PC-3 (cell line): ENCODE results near the gene ATG13.
A peak's percentile ranks its signal among the peaks of the same experiment; 100 is the strongest.

Experiments used
- EZH2phosphoT487 ChIP-seq: fragments of 300-600 bp; sonication (generic); IDR thresholded peaks from 2 replicates; pipeline ENCODE4 v1.6.1; 2018; ENCODE audit warnings: mild to moderate bottlenecking, antibody characterized with exemption, low read length, borderline replicate concordance
- TF ChIP-seq, protein P1 (sequence below): fragments of 300-600 bp; sonication (generic); conservative IDR thresholded peaks from 2 replicates; pipeline ENCODE4 v1.5.1; 2017; ENCODE audit warnings: antibody characterized with exemption, low read depth, mild to moderate bottlenecking, low read length

DNA sequence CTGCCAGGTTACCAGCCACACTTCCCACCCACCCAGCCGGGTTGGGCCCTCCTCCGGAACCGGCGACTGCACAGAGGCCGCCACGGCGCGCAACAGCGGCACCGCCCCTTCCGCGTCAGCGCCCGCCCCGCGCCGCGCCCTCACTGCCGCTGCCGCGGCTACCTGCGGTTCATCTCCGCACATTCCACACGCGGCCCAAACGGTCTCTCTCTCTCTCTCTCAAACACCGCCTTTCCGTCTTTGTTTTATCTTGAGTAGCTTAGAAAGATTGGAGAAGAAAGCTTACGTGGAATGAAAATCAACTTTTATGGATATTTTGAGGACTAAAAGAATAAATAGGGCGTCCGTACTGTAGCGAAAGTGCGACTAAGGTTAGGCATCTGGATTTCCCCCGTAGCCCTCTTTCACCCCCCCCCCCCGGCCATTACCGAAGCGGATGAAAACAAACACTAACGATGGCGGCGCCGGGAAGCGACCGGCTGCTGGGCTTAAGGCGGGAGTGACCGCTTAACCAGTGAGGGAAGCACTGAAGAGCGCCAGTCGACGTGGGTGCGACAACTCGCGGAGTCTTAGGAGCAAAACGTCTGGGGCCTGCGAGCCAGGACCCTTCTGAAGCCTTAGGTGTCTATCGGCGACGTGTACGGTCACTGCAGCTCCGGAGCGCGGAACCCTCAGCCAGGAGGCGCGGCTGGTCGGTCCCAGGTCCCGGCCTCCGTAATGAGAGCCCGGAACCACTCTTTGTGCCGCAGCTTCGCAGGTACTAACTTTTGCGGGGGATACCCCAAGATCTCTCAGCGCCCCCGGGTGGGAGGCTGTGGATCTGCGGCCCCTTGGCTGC, at the start of gene ATG13, which contains the start of gene HARBI1:
- TF ChIP-seq, protein P1, sequence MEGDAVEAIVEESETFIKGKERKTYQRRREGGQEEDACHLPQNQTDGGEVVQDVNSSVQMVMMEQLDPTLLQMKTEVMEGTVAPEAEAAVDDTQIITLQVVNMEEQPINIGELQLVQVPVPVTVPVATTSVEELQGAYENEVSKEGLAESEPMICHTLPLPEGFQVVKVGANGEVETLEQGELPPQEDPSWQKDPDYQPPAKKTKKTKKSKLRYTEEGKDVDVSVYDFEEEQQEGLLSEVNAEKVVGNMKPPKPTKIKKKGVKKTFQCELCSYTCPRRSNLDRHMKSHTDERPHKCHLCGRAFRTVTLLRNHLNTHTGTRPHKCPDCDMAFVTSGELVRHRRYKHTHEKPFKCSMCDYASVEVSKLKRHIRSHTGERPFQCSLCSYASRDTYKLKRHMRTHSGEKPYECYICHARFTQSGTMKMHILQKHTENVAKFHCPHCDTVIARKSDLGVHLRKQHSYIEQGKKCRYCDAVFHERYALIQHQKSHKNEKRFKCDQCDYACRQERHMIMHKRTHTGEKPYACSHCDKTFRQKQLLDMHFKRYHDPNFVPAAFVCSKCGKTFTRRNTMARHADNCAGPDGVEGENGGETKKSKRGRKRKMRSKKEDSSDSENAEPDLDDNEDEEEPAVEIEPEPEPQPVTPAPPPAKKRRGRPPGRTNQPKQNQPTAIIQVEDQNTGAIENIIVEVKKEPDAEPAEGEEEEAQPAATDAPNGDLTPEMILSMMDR: peak; percentile 70
- TF ChIP-seq EZH2phosphoT487: no peak
